Measurements from ENCODE around the gene HARS1. TPM values are rescaled to one million over a fixed set of nuclear protein-coding genes. Genes with fewer than 3 reads are reported as not detected.
"Not testable (repeated sequence)": the region's sequence is repeated elsewhere in the genome, so short reads cannot be mapped to it uniquely, and the experiment has no call there.

HARS1 gene
- 10 to 100 TPM; 49.6 to 76.6 (median 58.8) TPM for total RNA-seq

GRCh38 chr5:140690941-140691924 is at the start of gene HARS1, which contains the start of gene HARS2:
HARS1 (minus strand) TSS chr5:140691370; CDS start chr5:140691304, 66 bp downstream.
HARS2 (plus strand) TSS chr5:140691455; CDS start chr5:140691649, 194 bp downstream.
- ATAC-seq (ENCODE audit: low FRiP score) (peak; percentile 99), DNase-seq (ENCODE audit: low spot score) (peak; percentile 61)
- no peak for TF ChIP-seq CTCF (IDR thresholded peaks at IDR 0.05)

GRCh38 chr5:140737486-140737885 is 46.3 kb upstream of the HARS1 start:
- ATAC-seq (ENCODE audit: low FRiP score), result no peak

GRCh38 chr5:140734354-140734753 is 43.2 kb upstream of the HARS1 start:
- no peak for DNase-seq (ENCODE audit: low spot score)
- TF ChIP-seq CTCF (IDR thresholded peaks at IDR 0.05), result no peak
- no peak for ATAC-seq (ENCODE audit: low FRiP score)

More at GRCh38 chr5:140737486-140737885, 46.3 kb upstream of the HARS1 start:
- DNase-seq (ENCODE audit: low spot score), result no peak
- TF ChIP-seq CTCF (IDR thresholded peaks at IDR 0.05), result no peak

- no peak for TF ChIP-seq CTCF (IDR thresholded peaks at IDR 0.05)
- no peak for ATAC-seq (ENCODE audit: low FRiP score)
- DNase-seq (ENCODE audit: low spot score), result no peak
These were observed 41.9 kb upstream of the HARS1 start for GRCh38 chr5:140733098-140733497.

- no peak for TF ChIP-seq CTCF (IDR thresholded peaks at IDR 0.05)
- DNase-seq (ENCODE audit: low spot score) (no peak), ATAC-seq (ENCODE audit: low FRiP score) (peak; percentile 81)
These were observed 34.8 kb upstream of the HARS1 start for GRCh38 chr5:140725799-140726471.

GRCh38 chr5:140721395-140721794 is 30.2 kb upstream of the HARS1 start:
- ATAC-seq (ENCODE audit: low FRiP score); DNase-seq (ENCODE audit: low spot score): not testable (repeated sequence)

GRCh38 chr5:140720738-140721137 is 29.6 kb upstream of the HARS1 start:
- not testable (repeated sequence) for ATAC-seq (ENCODE audit: low FRiP score); DNase-seq (ENCODE audit: low spot score)
